NCI-H82 treated with DMSO at 0.1 percent for 48 hours (cell line): Measurements from ENCODE around the gene ARPC3.
"Not testable (repeated sequence)": the region's sequence is repeated elsewhere in the genome, so short reads cannot be mapped to it uniquely, and the experiment has no call there.

Experiments
- DNase-seq: peaks from one replicate; lab custom pipeline; 2025; ENCODE audit not compliant: unreplicated experiment; lab: John Stamatoyannopoulos, UW

ARPC3 gene

DNA sequence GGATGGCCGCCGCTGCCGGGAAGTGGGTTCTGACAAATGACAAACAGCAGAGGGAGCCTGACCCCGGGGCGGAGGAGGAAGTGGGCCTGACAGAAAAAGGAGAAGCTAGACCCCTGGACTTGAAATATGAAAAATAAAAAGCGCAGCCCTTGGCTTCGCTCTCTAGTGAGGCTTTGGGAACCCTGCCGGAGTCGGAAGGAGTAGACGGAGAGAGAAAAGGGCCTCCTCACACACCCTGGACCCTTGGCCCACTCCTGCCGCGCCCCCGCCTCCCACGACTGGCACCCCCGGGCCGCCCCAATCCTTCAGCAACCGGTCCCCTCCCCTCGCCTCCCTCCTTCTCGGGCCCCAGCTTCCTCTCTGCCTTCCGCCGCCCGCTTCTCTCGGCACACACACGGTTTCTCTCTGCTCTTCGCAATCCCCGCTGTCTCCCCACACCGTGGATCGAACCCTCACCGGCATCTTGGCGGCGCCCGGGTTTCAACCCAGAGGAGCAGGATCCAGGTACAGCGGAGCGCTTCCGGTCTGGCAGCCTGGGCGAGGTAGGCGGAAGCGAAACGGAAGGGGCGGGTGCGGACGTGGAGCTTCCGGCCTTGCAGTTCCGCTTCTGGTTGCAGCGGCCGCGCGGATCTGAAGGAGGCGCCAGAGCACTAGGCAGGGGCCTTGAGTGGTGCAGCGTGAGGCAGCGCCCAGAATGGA is at the start of gene ARPC3:
Gene ARPC3, minus strand, starts transcription at position 539 of the 699 bp plus-strand sequence. Its CDS starts 77 bp downstream, at position 462.
- DNase-seq, result peak; percentile 79

GRCh38 chr12:110498984-110499706 is 49.0 kb upstream of the ARPC3 start:
- DNase-seq, result no peak

GRCh38 chr12:110475426-110475825 is 25.3 kb upstream of the ARPC3 start:
- no peak for DNase-seq

GRCh38 chr12:110468214-110469048 is 18.3 kb upstream of the ARPC3 start, which contains the start of the genes FAM216A and GPN3:
Gene FAM216A, plus strand, starts transcription at chr12:110468845. Its CDS starts 31 bp downstream, at chr12:110468876.
Gene GPN3, minus strand, starts transcription at chr12:110468257. Its CDS starts 54 bp downstream, at chr12:110468203.
- DNase-seq, result peak; percentile 98

DNA sequence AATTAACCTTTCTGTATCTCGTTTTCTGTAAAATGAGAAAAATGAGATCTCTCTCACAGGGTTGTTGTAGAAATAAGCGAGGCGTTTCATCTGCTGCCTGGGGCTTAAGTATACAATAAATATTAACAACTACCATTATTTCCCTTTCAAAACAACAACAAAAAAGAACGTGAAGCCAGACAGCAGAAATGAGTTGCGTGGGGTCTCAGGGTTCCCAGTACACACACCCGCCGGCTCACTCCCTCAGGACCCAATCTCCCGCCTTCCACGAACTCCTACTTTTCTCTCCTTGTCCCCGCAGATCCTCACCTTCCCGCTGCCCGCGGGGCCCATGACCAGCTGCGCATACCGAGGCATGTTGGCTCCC is 17.7 kb upstream of the ARPC3 start:
- DNase-seq, result no peak

DNA sequence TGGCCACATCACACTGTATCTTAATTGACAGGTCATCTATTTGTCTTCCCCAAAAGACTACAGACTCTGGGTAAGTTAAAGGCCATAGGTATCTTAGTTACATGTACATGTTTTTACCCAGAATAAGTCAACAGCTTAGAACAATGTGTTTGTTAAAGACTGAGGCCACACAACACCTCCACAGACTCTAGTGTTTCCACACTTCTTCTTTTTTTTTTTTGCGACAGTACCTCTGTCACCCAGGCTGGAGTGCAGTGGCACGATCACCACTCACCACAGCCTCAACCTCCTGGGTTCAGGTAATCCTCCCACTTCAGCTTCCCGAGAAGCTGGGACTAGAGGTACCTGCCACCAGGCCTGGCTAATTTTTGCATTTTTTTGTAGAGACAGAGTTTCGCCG is 16.7 kb upstream of the ARPC3 start:
- no peak for DNase-seq

- DNase-seq, result not testable (repeated sequence)
Measured at GRCh38 chr12:110465765-110466164, 15.6 kb upstream of the ARPC3 start.

DNA sequence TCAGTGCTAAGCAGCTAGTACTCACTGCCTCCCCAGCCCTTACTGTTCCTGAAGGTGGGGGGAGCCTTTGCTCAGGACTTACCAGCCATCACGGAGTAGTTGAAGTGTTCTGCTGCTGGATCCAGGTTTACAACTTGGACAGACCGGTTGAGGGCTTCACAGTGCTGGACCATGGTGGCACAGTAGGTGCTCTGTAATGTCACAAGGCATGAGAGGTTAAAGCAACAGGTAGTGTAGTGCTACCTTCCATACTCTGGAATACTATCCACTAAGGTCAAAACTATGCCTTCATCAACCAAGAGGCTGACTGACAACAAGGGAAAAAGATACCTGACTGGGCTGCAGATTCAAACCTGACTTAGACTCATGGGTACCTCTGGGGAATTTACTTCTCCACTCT is 14.9 kb upstream of the ARPC3 start:
- no peak for DNase-seq

- DNase-seq, result not testable (repeated sequence)
Measured at GRCh38 chr12:110461189-110461588, 11.1 kb upstream of the ARPC3 start.

DNA sequence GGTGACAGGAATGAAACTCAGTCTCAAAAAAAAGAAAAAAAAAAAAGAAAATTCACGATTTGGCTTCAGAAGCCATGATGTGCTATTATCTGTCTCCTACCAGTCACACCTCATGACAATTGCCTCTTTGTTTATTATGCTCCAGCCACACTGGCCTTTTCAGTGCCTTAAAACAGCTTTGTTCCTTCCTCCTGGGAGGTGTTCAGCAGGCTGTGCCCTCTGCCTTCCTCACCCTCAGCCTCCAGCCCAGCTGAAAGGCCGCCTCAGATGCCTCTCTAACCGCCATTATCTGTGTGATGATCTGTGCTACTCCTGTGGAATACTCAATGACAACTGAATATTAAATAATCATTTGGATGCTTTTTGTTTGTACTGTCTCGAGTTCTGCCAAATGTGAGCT is 8.6 kb upstream of the ARPC3 start:
- no peak for DNase-seq

GRCh38 chr12:110453569-110454296 is 3.6 kb upstream of the ARPC3 start:
- no peak for DNase-seq

DNA sequence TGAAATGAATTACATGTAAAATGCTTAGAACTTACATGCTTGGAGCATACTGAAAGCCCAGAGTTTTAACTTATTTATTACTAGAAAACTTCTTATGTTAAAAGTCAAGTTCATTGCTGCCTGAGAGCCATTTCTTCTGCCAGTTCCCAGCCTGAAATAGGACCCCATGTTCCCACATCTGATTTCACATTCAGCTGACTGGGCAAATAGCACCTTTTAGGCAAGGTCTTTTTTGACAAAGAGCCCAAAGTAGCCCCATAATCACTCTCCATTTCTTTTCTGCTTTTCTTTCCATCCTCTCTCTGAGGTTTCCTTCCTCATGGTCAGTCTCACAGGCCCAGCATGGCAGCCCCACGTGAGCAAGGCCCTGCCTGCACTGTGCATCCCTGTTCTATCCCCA is 1.1 kb upstream of the ARPC3 start:
- no peak for DNase-seq

GRCh38 chr12:110444455-110444854 is 5.7 kb downstream of the ARPC3 start:
- DNase-seq, result no peak

DNA sequence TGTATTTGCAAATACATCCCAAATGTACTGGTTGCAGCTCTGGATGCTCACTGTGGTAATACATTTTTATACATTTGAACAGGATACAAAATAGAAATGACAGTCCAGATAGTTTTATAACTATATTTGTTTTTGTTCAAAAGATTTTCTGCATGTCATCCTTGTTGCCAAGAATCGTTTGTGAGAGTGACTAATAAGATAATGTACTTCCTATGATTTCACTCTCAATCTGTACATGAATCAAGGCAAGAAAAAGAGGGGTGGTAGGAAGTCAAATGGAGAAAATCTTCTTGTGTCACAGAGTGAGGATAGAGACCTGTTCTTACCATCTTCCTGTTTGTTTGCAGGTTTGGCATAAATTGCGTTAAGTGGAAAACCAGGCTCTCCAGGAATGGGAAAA is 13.9 kb downstream of the ARPC3 start:
- DNase-seq, result no peak

DNA sequence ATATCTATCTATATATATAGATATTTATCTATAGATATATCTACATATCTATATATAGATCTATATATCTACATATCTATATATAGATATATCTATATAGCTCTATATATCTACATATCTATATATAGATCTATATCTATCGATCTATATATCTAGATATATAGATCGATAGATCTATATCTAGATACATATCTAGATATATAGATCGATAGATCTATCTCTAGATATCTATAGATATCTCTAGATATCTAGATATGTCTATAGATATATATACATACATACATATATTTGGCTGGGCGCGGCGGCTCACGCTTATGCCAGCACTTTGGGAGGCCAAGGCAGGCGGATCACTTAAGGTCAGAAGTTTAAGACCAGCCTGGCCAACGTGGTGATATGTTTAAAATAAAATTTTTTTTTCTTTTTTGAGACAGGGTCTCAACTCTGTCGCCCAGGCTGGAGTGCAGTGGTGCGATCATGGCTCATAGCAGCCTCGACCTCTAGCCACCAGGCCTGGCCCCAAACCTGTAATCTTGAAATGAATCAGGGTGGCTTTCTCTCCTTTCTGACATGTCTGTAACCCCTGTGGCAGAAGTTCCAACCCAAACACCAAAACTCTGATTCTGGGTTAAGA is 18.1 kb downstream of the ARPC3 start:
- DNase-seq, result no peak

DNA sequence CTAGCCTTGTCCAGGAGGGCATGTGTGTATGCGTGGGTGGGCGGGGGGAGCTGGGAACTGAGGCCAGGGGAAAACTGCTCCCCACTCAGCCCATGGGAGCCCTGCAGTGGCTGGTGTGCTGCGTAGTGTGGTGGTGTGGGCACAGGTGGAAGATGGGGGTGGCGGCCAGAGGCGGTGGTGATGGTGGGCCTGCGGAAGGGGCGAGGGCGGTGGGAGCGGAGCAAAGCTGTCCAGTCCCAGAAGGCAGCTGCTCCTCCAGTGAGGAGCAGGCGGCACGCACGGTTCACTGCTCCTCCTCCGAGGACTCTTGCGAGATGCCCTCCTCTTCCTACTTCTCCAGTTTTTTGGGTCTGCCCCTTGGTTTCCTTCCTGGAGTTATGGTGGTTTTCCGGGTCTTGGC is 20.5 kb downstream of the ARPC3 start:
- not testable (repeated sequence) for DNase-seq

DNA sequence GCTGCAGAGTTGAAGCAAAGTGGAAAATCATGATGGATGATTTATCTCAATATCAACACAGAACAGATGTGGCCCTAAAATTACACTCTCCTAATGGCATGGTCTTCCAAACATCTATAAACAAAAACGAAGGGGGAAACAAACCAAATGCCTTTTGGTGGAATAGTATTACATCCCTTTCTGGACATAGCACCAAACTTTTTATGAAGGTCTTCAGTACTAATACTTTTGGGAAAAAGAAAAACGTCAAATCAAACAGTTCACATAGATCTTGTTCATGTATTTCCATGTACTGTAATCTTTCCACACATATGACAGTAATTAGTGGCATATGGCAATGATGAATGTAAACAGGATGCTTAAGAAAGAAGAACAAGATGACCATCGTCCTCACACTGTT is 23.7 kb downstream of the ARPC3 start:
- DNase-seq, result peak; percentile 72

- DNase-seq, result no peak
Measured at GRCh38 chr12:110424237-110424636, 25.9 kb downstream of the ARPC3 start.

DNA sequence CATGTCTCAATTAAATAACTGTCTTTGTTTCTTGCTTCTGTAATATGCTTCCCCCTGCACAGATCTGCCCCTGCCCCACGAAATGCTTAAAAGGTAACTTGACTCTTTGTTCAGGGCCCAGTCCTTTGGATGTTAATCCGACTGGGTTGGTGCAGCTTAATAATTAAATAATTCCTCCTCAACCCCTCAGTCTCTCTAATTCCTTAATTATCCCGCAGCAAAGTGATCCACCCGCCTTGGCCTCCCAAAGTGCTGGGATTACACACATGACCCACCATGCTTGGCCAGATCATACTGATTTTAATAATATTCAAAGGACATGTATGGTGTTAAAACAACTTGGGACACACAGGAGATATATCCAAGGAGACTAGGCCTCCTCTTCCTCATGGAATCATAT is 28.4 kb downstream of the ARPC3 start:
- DNase-seq, result peak; percentile 82

DNA sequence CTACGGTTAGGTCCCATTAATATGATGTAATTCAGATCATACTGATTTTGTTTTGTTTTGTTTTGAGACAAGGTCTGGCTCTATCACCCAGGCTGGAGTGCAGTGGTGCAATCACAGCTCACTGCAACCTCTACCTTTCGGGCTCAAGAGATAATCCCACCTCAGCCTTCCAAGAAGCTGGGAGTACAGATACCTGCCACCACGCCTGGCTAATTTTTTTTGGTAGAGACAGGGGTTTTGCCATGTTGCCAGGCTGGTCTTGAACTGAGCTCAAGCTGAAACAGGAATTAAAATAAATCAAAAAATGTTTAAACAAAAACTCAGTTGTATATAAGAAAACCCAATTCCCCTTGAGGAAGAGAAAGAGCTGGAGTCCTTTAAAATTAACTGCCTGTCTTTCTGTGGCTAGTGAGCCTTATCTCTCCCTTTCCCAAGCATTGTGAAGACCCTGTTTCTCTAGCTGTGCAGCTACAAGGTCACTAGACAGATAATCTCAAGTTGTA is 28.9 kb downstream of the ARPC3 start:
- DNase-seq, result no peak
